ENCODE results near the gene CCIN. TPM values are rescaled to one million over a fixed set of nuclear protein-coding genes. Genes with fewer than 3 reads are reported as not detected.

CCIN gene
- total RNA-seq (2022; extraction: Qiagen RNA extraction; ENCODE audit: low read depth): 0.06 to 0.10 TPM in 2 of 5 replicates, not detected in the others

GRCh38 chr9:36169166-36169565 is at the start of gene CCIN:
Gene CCIN, plus strand, starts transcription at chr9:36169388. Its CDS starts 115 bp downstream, at chr9:36169503.

DNA sequence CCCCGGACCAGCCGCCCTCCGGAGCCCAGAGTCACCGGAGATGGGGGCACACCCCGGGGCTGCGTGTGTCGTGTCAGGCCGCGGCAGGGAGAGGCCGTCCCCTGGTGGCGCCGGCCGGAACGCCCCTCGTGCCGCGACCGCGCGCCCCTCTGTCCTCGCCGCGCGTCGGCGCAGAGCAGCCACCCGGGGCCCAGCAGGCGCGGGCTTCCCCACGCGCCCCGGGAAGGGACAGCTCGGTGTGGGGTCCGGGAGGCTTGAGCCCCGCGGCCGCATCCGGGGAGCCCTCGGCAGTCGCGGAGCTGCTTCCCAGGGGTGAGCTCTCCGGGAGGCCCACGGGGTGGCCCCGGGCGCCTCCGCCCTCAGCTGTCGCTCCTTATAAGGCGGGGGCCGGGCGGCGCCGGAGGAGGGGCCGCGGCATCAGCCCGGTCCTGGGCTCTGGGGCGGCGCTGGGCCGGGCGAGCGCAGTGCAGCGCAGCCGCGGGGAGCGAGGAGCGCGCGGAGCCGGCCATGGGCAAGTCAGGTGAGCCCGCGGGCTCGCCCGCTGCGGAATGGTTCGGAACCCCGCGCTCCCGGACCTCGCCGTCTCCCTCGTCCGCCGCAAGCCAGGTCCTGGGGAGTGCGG is 32.8 kb upstream of the CCIN start, which contains the start of gene GLIPR2:
GLIPR2 (plus strand) TSS at position 462 of the 622 bp plus-strand sequence; CDS start at position 508, 46 bp downstream.

GRCh38 chr9:36190388-36191289 is 21.5 kb downstream of the CCIN start, which contains the start of gene CLTA:
Gene CLTA, plus strand, starts transcription at chr9:36190921. Its CDS starts 136 bp downstream, at chr9:36191057.

Other genes starting within 250 kb of the CCIN start
- gene OR2S2, start 211.2 kb upstream of the CCIN start, total RNA-seq (2022; extraction: Qiagen RNA extraction; ENCODE audit: low read depth): not detected in 5 replicates
- 5.0 to 7.2 TPM (median 6.7 TPM) in 5 replicates for gene RECK, start 132.5 kb upstream of the CCIN start, total RNA-seq (2022; extraction: Qiagen RNA extraction; ENCODE audit: low read depth)
- 8.5 to 12.9 TPM (median 10.6 TPM) in 5 replicates for gene GLIPR2, start 32.7 kb upstream of the CCIN start, total RNA-seq (2022; extraction: Qiagen RNA extraction; ENCODE audit: low read depth)
- 280 to 428 TPM (median 379 TPM) in 5 replicates for gene CLTA, start 21.5 kb downstream of the CCIN start, total RNA-seq (2022; extraction: Qiagen RNA extraction; ENCODE audit: low read depth)
- 12.8 to 17.6 TPM (median 16.7 TPM) in 5 replicates for gene GNE, start 89.1 kb downstream of the CCIN start, total RNA-seq (2022; extraction: Qiagen RNA extraction; ENCODE audit: low read depth)
- gene RNF38, start 230.9 kb downstream of the CCIN start, total RNA-seq (2022; extraction: Qiagen RNA extraction; ENCODE audit: low read depth): 7.9 to 10.6 TPM (median 9.8 TPM) in 5 replicates

Data from A549 treated with DMSO at 1 μM for 4 hours (cell line).